ENCODE measurements around the gene CDH23. TPM values are rescaled to one million over a fixed set of nuclear protein-coding genes. Genes with fewer than 3 reads are reported as not detected.
"Not testable (repeated sequence)": the region's sequence is repeated elsewhere in the genome, so short reads cannot be mapped to it uniquely, and the experiment has no call there.

Gene CDH23
- total RNA-seq, 1 experiment from 2014 or later, result not detected

- Histone ChIP-seq H3K4me2 (ENCODE audit: low read length) (peak overlapping the region; percentile 93), H3K27me3 (ENCODE audit: low read length) (no peaks in the 10 kb centered on the region), H3K36me3 (ENCODE audit: low read depth, low read length) (no peaks in the 10 kb centered on the region), H3K27ac (ENCODE audit: low read length) (peak overlapping the region; percentile 65), H3K4me1 (ENCODE audit: insufficient read depth, low read length) (peaks cover 22% of the 10 kb centered on the region; the same call in 1 of the 2 replicates), H2AFZ (ENCODE audit: low read length) (no peak overlapping the region), H3K9me3 (ENCODE audit: low read length) (no peaks in the 10 kb centered on the region), H3K9me2 (replicated peaks; ENCODE audit: low read length) (no peaks in the 10 kb centered on the region), H3K4me3 (ENCODE audit: low read length) (peak overlapping the region; percentile 94), H3F3A (ENCODE audit: low read length, unreplicated experiment) (no peaks in the 10 kb centered on the region), H4K20me1 (ENCODE audit: low read length) (peaks cover 35% of the 10 kb centered on the region), H3K79me2 (ENCODE audit: low read length) (peaks cover 58% of the 10 kb centered on the region), H3K9ac (ENCODE audit: low read length) (peak overlapping the region; percentile 93)
- BruUV-seq (replicated peaks), result TSS peak; percentile 51
- DNase-seq (peak; percentile 30), ATAC-seq (no peak)
- TF ChIP-seq CTCF (conservative IDR thresholded peaks at IDR 0.05; ENCODE audit: low read depth, low read length), result no peak
- no peak for TF ChIP-seq EZH2phosphoT487 (IDR thresholded peaks at IDR 0.05; ENCODE audit: borderline replicate concordance, low read length)
- no peak for TF ChIP-seq EZH2 (IDR thresholded peaks at IDR 0.05; ENCODE audit: low read length, unreplicated experiment)
- POLR2A ChIA-PET (ENCODE audit: unreplicated experiment), result interaction anchor here (0.6 kb wide), 1 partner anchor 10 kb away, joined by 3 read pairs; no protein-coding TSS in a partner anchor
- intact Hi-C loops (cut with micrococcal nuclease), result loop anchor here (5.0 kb wide), 1 partner anchor 37 kb away; no protein-coding TSS in a partner anchor
- CTCF ChIA-PET, result no interaction called here
These were observed 453.5 kb downstream of the CDH23 start for GRCh38 chr10:71850021-71850742.

GRCh38 chr10:71850743-71851464 lies 454.2 kb downstream of the CDH23 start, which contains the start of gene PSAP:
Gene PSAP (minus strand): TSS chr10:71851251. CDS start chr10:71851221, 30 bp downstream.
- peak within 1 kb of the TSS; percentile 93 for H3K4me2 ChIP-seq (ENCODE audit: low read length)
- peak within 1 kb of the TSS; percentile 94 for H3K4me3 ChIP-seq (ENCODE audit: low read length)
- H3K79me2 ChIP-seq (ENCODE audit: low read length), result peaks cover 51% of the 10 kb centered on the region
- CTCF ChIA-PET, result interaction anchor here (0.7 kb wide), 2 partner anchors 10 to 23 kb away, joined by 3 to 4 read pairs; no protein-coding TSS in a partner anchor
- H2AFZ ChIP-seq (ENCODE audit: low read length), result peak within 1 kb of the TSS; percentile 76; the same call in 1 of the 2 replicates
- TF ChIP-seq EZH2phosphoT487 (IDR thresholded peaks at IDR 0.05; ENCODE audit: borderline replicate concordance, low read length), result no peak
- no peak for TF ChIP-seq CTCF (conservative IDR thresholded peaks at IDR 0.05; ENCODE audit: low read depth, low read length)
- no peak for TF ChIP-seq EZH2 (IDR thresholded peaks at IDR 0.05; ENCODE audit: low read length, unreplicated experiment)
- ATAC-seq (peak; percentile 91), DNase-seq (peak; percentile 97)
- no TSS peak for BruUV-seq (replicated peaks)
- peaks cover 28% of the 10 kb centered on the region for H4K20me1 ChIP-seq (ENCODE audit: low read length)
- H3K36me3 ChIP-seq (ENCODE audit: low read depth, low read length), result no peaks in the 10 kb centered on the region
- no peaks in the 10 kb centered on the region for H3K27me3 ChIP-seq (ENCODE audit: low read length)
- POLR2A ChIA-PET (ENCODE audit: unreplicated experiment), result interaction anchor here (0.6 to 0.9 kb wide), 4 partner anchors 10 to 1125 kb away, joined by 3 to 6 read pairs (median 4); no protein-coding TSS in a partner anchor
- H3K9me2 ChIP-seq (replicated peaks; ENCODE audit: low read length), result no peaks in the 10 kb centered on the region
- no peaks in the 10 kb centered on the region for H3F3A ChIP-seq (ENCODE audit: low read length, unreplicated experiment)
- H3K27ac ChIP-seq (ENCODE audit: low read length), result peak within 1 kb of the TSS; percentile 65
- intact Hi-C loops (cut with micrococcal nuclease), result loop anchor here (1.0 to 5.0 kb wide), 2 partner anchors 20 to 36 kb away; no protein-coding TSS in a partner anchor
- peak within 1 kb of the TSS; percentile 93 for H3K9ac ChIP-seq (ENCODE audit: low read length)
- peaks cover 22% of the 10 kb centered on the region; the same call in 1 of the 2 replicates for H3K4me1 ChIP-seq (ENCODE audit: insufficient read depth, low read length)
- H3K9me3 ChIP-seq (ENCODE audit: low read length), result no peaks in the 10 kb centered on the region

GRCh38 chr10:71851465-71852095 lies 454.9 kb downstream of the CDH23 start:
- not testable (repeated sequence) for H3K27me3 ChIP-seq (ENCODE audit: low read length); H3K9me3 ChIP-seq (ENCODE audit: low read length); H3K9me2 ChIP-seq (replicated peaks; ENCODE audit: low read length); H3K4me3 ChIP-seq (ENCODE audit: low read length); DNase-seq; H3K36me3 ChIP-seq (ENCODE audit: low read depth, low read length); H3F3A ChIP-seq (ENCODE audit: low read length, unreplicated experiment); ATAC-seq
- Histone ChIP-seq H2AFZ (ENCODE audit: low read length) (peak overlapping the region; percentile 76; the same call in 1 of the 2 replicates), H3K4me2 (ENCODE audit: low read length) (peak overlapping the region; percentile 73), H4K20me1 (ENCODE audit: low read length) (peaks cover 26% of the 10 kb centered on the region), H3K9ac (ENCODE audit: low read length) (peak overlapping the region; percentile 38; the same call in 1 of the 2 replicates), H3K4me1 (ENCODE audit: insufficient read depth, low read length) (peaks cover 22% of the 10 kb centered on the region; the same call in 1 of the 2 replicates), H3K79me2 (ENCODE audit: low read length) (peaks cover 44% of the 10 kb centered on the region), H3K27ac (ENCODE audit: low read length) (peak overlapping the region; percentile 41)
- TSS peak; percentile 58 for BruUV-seq (replicated peaks)
- ChIA-PET POLR2A (ENCODE audit: unreplicated experiment) (interaction anchor here (0.7 to 0.9 kb wide), 3 partner anchors 9 to 1124 kb away, joined by 3 to 6 read pairs (median 4); no protein-coding TSS in a partner anchor), CTCF (interaction anchor here (0.7 kb wide), 2 partner anchors 9 to 22 kb away, joined by 3 to 4 read pairs; no protein-coding TSS in a partner anchor)
- intact Hi-C loops (cut with micrococcal nuclease), result loop anchor here (1.0 to 5.0 kb wide), 2 partner anchors 20 to 36 kb away; no protein-coding TSS in a partner anchor
